Glomerular visceral epithelial cell (primary cell): ENCODE measurements around the gene PTPN6.

Experiments used
- DNase-seq: peaks from one replicate; pipeline ENCODE4 v3.0.0-alpha.2; 2016; ENCODE audit errors: extremely low spot score

Gene PTPN6

DNA sequence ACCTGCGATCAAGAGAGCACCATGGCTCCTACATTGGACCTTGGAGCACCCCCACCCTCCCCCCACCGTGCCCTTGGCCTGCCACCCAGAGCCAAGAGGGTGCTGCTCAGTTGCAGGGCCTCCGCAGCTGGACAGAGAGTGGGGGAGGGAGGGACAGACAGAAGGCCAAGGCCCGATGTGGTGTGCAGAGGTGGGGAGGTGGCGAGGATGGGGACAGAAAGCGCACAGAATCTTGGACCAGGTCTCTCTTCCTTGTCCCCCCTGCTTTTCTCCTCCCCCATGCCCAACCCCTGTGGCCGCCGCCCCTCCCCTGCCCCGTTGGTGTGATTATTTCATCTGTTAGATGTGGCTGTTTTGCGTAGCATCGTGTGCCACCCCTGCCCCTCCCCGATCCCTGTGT is 9.4 kb upstream of the PTPN6 start:
- no peak for DNase-seq

DNA sequence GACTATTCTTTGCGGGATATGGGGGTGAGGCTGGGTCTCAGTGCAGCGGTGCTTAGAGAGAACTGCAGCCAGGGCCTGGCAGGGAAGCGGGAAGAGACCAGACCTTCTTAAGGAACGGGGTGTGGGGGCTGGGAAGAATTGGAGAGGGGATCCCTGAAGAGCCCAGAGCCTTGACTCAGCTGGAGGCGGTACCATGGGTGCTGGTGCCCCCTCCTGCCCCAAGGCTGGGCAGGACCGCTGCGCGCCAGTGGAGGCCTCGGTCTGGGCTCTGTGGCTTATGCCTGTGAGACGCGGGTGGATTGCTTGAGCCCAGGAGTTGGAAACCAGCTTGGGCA is 8.9 kb upstream of the PTPN6 start:
- peak; percentile 35 for DNase-seq

DNA sequence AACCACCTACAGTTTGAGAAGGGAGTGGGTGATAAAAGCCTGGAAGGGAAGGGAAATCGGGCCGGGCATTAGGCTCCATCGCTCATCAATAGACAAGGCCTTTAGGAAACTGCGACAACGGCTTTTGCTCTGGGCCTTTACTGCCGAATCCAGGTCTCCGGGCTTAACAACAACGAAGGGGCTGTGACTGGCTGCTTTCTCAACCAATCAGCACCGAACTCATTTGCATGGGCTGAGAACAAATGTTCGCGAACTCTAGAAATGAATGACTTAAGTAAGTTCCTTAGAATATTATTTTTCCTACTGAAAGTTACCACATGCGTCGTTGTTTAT is 7.8 kb upstream of the PTPN6 start:
- DNase-seq = peak; percentile 86

DNA sequence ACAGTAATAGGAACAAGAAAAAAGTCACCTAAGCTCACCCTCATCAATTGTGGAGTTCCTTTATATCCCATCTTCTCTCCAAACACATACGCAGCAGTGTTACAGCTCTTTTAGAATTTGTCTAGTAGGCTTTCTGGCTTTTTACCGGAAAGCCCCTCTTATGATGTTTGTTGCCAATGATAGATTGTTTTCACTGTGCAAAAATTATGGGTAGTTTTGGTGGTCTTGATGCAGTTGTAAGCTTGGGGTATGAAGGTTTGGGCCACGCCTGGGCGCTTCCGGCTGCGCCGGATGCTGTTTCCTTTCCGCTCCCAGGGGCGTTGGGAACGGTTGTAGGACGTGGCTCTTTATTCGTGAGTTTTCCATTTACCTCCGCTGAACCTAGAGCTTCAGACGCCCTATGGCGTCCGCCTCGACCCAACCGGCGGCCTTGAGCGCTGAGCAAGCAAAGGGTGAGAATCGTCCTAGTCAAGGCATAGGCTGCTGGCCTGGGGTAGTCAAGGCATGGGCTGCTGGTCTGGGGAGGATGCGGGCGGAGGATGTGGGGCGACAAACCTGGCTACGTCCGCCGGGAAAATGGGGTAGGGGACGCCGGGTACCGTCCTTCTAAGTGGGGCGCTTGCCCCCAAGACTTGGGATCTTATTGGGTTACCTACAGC is 7.3 kb upstream of the PTPN6 start, which contains the start of the genes C12orf57 and RNU7-1:
TSS of gene C12orf57 (plus strand) at position 301 of the 659 bp plus-strand sequence. CDS start at position 401, 100 bp downstream.
TSS of gene RNU7-1 (plus strand) at position 95 of the 659 bp plus-strand sequence.
- DNase-seq = peak; percentile 92

DNA sequence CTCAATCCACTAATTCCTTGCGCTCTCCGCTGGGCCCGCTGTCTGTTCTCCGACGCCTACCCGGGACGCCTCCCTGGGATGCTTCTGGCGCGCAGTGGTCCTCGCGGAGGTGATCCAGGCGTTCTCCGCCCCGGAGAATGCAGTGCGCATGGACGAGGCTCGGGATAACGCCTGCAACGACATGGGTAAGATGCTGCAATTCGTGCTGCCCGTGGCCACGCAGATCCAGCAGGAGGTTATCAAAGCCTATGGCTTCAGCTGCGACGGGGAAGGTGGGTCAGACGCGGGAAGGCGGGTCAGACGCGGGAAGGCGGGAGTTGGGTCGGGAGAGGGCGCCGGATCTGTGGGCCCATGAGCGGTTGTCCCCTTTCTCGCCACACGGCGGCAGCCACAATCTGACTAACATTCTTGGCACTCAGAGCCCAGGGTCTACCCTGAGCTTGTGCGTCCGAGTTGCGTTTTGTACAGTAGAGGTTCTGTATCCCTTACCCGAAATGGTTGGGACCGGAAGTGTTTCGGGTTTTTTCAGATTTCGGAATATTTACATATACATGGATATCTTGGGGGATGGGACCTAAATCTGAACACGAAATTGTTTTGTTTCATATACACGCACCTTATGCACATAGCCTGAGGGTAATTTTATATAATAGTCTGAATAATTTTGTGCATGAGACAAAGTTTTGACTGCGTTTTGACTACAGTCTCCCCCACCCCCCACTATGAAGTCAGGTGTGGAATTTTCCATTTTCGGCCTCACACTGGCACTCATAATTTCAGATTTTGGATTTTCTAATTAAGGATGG is 6.6 kb upstream of the PTPN6 start:
- peak; percentile 93 for DNase-seq

DNA sequence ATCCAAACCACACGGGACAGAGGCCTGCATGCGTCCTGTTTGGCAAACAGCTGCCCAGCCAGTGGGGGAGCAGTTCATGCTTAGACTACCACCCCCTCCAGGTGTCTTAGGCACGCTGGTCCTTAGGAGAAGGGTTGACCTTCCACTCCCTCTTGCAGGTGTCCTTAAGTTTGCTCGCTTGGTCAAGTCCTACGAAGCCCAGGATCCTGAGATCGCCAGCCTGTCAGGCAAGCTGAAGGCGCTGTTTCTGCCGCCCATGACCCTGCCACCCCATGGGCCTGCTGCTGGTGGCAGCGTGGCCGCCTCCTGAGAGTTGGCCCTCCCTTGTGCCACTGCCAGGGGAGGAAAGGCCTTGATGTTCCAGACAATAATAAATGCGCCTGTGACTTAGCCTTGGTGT is 5.5 kb upstream of the PTPN6 start:
- no peak for DNase-seq

DNA sequence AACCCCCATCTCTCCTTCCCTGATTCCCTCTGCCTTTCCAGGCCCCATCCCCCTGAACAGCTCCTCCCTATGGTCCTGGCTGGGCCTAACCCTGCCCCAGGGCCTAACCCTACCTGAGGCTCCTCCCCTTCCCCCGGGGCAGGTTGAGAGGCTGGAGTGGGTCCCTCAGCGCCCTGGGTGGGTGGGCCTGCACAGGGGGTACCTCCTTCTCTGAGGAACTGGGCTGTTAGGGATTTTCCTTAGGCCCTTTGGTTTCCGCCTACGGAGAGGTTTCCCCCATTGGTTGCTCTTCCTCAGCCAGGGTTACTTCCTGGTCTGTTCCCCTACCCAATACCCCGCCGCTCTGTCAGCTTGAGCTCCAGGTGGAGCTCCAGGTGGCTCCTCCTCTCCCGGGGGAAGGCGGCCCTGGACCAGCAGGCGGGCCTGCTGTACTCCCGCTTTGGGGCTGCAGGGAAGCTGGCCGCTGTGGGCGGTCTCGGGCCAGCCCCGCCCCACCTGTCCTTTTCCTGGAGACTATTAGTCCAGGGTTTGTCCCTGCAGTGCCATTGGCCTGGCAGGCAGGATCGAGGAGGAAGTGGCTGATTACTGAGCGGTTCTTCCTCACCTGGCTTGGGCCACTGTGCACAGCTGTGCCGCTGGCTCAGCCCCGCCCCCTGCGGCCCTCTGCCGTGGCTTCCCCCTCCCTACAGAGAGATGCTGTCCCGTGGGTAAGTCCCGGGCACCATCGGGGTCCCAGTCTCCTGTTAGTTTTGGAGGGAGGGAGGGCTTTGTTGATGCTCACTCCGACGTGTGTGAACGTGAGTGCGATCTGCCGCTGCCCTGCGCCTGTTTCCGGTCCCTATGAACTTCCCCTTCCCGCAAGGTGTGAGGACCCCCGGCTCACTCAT is 4.9 kb upstream of the PTPN6 start:
- peak; percentile 94 for DNase-seq

DNA sequence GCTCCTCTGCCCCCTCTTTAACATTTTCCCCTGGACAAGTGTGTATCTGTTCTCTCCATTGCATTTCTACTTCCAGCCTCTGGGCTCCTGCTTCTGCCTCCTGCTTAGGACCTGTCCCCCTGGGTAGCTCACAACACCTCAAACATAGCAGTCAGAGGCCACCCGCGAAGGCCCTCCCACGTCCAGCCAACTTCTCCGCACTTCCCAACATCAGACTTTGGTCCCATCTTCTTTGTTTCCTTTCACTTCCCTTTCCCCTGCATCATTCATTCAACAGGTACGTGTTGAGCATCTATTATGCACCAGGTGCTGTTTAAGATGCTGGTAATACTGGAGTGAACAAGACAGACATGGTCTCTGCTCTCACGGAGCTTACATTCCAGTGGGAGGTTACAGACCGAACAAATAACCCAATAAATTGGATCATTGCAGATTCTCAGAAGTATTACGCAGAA is 4.2 kb upstream of the PTPN6 start:
- no peak for DNase-seq

DNA sequence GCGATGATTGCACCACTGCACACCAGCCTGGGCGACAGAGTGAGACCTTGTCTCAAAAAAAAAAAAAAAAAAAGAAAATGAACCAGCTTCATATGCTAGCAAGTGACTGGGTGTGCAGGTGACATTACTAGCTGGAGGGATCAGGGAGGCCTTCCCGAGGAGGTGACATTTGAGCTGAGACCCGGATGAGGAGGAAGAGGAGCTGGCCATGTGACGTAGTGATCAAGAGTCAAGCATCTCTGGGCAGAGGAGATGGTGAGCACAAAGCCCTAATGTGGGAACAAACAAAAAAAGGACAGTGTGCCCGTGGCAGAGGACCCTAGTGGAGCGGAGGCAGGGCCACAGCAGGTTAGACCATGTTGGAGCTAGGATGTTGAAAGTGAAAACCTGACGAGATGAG is 3.5 kb upstream of the PTPN6 start:
- no peak for DNase-seq

DNA sequence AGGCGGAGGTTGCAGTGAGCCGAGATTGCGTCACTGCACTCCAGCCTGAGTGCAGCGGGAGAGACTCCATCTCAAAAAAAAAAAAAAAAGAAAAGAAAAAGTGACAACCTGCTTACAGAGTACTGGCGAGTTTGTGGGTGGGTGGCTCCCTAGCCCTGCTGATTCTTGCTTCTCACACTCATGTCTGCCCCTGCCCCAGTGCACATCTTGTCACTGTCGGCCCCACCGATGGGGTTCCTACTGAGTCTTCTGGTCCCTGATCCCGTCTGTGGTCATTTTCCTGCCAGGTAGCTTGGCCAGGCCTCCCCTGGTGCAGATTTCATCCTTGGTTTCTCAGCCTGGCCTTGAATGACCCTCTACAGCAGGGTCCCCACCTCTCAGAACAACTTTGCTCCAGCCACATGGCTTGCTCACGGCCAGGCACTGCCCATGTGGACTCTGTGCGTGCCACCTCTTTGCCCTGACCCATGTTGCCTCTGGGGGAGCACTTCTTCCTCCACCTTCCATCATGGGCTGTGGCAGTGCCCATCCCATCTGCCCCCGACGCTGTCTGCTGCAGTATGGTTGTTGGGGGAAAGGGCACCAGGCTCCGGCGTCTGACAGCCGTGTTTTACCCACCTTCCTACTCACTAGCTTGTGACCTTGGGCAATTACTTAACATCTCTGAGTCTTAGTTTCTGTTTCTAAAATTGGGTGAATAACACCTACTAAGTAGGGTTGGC is 2.1 kb upstream of the PTPN6 start:
- DNase-seq = no peak

DNA sequence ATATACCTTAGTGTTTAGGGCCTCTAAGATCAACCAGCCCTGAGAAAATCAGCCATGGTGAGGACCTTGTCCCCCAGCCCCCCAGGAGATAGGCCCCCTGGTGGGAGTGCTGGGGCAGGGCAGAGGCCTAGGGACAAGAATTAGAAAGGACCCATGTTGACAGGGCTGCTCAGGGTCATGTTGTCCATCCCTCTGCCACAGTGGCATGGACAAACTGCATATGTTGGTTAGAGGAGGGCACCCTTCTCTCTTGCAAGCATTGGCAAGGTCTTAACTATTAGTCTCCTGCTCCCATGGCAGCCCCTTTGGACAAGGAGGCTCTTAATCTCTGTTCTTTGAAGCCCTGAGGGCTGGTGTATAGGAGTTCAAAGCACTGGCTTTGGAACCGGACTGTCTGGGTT is 755 bp upstream of the PTPN6 start:
- no peak for DNase-seq

DNA sequence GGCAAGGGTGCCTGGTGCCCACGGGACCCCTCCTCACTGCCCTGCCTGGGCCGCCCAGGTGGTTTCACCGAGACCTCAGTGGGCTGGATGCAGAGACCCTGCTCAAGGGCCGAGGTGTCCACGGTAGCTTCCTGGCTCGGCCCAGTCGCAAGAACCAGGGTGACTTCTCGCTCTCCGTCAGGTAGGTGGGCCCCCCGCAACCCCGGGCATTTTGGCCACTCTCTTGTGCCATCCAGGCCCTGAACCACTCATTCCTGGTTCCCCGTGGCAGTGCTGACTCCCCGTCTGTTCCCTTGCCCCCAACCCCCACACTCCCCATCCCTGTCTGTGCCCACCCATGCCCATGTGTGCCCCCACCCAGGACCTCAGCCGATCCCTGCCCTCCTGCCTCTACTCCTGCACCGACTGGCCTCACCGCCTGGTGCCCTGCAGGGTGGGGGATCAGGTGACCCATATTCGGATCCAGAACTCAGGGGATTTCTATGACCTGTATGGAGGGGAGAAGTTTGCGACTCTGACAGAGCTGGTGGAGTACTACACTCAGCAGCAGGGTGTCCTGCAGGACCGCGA is 480 bp downstream of the PTPN6 start:
- no peak for DNase-seq

DNA sequence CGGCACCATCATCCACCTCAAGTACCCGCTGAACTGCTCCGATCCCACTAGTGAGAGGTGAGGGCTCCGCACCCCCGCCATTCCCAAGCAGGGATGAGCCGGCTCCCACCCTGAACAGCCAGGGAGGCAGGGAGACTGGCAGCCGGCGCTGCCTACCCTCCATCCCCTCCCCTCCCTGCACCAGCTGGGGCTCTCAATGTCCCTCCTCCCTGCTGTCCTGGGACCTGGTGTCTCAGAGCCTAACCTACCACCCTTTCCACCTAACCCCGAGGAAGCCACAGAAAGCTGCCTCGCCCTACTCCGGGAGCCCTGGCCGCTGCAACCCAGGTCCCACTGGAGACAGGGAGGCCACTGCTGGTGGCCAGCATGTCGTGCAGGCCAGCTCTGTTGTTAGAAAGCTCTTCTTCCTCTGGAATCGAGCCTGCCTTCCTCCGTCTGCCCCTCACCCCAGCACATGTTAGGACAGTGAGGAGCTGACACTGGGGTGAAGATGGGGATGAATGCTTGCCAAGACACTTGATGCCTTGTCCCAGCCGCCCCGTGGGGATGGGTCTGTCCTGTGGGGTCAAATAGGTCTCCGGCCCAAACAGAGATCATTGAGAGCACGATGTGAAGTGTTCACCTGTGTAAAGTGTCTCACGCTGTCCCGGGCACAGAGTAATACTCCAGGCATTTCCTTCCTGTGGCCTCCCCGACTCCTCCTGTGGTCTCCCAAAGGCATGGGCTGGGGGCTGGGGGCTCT is 1.1 kb downstream of the PTPN6 start:
- no peak for DNase-seq

DNA sequence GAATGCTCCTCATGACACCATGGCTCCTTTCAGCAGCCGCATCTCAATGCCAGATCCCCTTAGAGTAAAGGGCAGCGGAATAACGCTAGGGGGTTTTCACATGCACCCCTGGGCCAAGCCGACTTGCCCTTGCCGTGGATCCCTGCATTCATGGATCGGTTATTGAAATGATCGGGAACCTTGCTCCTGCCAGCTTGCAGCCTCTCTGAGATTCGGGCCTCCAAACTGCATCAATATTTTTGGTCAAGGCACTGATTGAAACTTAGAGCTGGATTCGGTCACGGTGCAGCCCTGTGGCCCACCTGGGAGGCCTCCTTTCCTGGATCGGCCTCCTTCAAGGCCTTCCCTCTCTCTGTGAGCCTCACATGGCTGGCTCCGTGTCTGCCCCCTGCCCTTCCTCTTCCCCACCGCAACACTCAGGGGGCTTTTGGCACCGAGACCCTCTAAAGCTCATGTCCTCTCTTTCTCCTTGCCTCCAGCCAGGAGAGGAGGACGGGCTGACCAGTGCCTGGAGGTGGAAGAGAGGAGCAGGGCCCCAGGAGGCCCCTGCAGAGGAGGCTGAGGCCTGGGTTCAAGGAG is 1.8 kb downstream of the PTPN6 start:
- no peak for DNase-seq

DNA sequence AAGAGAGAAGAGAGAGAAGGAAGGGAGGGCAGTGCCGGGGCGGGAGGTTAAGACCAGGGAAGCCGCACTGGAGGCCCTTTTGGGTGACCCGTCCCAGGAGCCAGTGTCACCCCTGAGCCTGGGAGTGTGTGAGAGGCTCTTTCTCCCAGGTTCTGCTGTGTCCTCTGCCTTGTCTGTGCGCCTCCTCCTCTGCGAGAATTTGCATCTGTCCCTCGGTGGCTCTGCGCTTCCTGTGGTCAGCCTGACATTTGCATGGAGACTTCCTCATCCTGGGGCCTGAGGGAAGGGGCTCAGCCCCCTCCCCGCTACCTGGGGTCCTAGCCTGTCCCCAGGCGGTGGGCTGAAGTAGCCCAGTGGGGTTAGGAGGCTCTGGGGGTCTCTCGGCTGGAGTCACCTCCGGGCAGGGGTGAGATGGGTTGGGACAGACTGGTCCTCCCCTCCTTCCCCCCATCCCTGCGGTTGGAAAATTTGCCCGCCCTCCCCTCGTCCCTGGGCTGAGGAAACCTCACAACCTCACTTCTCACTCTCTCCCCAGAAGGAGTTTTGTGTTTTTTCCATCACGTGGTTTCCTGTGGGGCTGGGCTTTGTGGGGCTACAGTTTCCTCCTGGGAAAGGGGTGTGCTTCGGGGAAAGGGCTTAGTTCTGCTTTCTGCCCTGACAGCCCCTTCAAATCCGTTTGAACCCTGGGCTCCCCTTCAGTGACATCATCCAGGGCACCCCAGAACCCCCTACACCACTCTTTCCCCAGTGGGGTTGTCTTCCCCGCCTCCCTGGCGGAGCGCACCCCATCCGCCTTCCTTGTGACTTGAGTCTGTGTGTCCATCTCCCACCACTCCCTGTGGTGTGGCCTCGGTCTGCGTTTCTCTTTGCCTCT is 2.5 kb downstream of the PTPN6 start:
- no peak for DNase-seq

DNA sequence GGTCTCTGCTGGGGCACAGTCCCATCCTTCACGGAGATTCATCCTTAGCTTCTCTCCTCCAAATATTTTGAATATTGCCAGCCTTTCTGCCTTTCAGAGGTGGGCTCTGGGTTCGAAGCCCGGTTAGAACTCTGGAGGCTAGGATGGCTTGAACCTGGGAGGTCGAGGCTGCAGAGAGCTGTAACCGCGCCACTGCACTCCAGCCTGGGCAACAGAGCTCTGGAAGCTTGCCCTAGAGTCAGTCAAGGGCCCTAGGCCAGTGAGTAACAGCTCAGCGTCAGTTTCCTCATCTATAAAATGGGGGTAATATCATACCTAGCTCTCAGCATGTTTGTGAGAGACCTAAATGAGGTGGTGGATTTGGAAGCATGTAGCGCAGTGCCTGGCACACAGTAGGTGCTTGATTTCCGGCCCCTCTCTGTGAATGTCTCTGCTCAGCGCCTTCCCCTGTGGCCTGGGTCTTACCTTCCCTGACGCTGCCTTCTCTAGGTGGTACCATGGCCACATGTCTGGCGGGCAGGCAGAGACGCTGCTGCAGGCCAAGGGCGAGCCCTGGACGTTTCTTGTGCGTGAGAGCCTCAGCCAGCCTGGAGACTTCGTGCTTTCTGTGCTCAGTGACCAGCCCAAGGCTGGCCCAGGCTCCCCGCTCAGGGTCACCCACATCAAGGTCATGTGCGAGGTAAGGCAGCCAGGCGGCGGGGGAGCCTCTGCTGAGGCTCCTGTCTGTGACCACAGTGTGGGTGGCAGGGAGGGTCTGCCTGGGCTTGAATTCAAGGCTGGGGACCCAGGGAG is 3.4 kb downstream of the PTPN6 start:
- DNase-seq = no peak

DNA sequence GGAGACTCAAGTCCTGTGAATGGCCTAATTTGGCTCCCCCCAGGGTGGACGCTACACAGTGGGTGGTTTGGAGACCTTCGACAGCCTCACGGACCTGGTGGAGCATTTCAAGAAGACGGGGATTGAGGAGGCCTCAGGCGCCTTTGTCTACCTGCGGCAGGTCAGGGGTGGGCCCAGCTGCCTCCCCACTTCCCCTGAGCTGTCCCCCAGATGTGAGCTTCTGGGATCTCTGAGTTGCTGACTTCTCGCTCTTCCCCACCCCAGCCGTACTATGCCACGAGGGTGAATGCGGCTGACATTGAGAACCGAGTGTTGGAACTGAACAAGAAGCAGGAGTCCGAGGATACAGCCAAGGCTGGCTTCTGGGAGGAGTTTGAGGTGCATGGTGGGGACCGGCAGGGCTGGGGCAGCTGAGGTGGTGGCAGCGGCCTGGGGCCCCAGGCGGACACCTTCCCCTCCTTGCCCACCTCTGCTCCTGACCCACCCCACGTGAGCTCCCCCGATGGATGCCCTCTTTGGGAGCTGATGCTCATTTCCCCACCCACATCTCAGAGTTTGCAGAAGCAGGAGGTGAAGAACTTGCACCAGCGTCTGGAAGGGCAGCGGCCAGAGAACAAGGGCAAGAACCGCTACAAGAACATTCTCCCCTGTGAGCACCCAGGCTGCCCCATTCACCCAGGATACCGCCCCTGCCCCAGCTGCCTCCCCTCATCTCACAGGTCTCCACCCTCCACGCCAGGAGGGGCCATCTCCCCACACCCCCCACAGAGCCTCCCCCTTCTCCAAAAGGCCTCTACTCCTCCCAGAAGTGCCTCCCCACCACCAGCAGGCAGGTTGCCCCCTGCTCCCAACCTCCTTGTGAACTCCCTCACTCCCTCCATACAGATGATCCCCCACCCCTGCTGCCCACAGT is 4.2 kb downstream of the PTPN6 start:
- DNase-seq = no peak
